HCT116 (cell line): ENCODE data around the gene TOM1L1.

Source experiments
- CTCF ChIP-seq, 3 experiments: fragments of 200-600 bp in 1 of 3; sonication (generic) in 1 of 3; IDR thresholded peaks in 2 of 3; conservative IDR thresholded peaks in 1 of 3; 2 replicates each; pipeline ENCODE4 v1.5.1; 2012 to 2017; ENCODE audit warnings: low read depth in 2 of 3, low read length in 2 of 3, antibody characterized with exemption in 1 of 3, borderline replicate concordance in 1 of 3, control low read depth in 1 of 3, mild to moderate bottlenecking in 1 of 3, mixed read lengths in 1 of 3, mixed run types in 1 of 3, moderate library complexity in 1 of 3; ENCODE audit not compliant: insufficient read depth in 1 of 3
- EGR1 ChIP-seq: IDR thresholded peaks from 2 replicates; pipeline ENCODE4 v1.6.1; 2012; ENCODE audit warnings: low read depth
- EZH2phosphoT487 ChIP-seq: fragments of 200-600 bp; IDR thresholded peaks from 2 replicates; pipeline ENCODE4 v1.6.1; 2018; ENCODE audit warnings: antibody characterized with exemption, borderline replicate concordance
- MAX ChIP-seq: IDR thresholded peaks from 2 replicates; pipeline ENCODE4 v1.6.1; 2012
- POLR2A ChIP-seq: IDR thresholded peaks from 2 replicates; pipeline ENCODE4 v1.7.0; 2011; ENCODE audit warnings: borderline replicate concordance; ENCODE audit not compliant: insufficient read depth, insufficient read length; ENCODE audit errors: extremely low read depth
- POLR2AphosphoS5 ChIP-seq: IDR thresholded peaks from 2 replicates; pipeline ENCODE4 v1.6.1; 2011; ENCODE audit warnings: mild to moderate bottlenecking, low read depth, low read length, moderate library complexity
- RAD21 ChIP-seq: IDR thresholded peaks from 2 replicates; pipeline ENCODE4 v1.6.1; 2012; ENCODE audit warnings: low read depth, mild to moderate bottlenecking
- SP1 ChIP-seq: IDR thresholded peaks from 2 replicates; pipeline ENCODE4 v1.6.1; 2012; ENCODE audit warnings: low read depth
- YY1 ChIP-seq: IDR thresholded peaks from 2 replicates; pipeline ENCODE4 v1.6.1; 2011; ENCODE audit warnings: low read length, low read depth, moderate library complexity, mild to moderate bottlenecking; ENCODE audit not compliant: insufficient replicate concordance; ENCODE audit errors: extremely low read depth

- TF ChIP-seq EZH2phosphoT487 (no peak), EGR1 (no peak), CTCF (IDR thresholded peaks at IDR 0.05 in 2 of 3, conservative IDR thresholded peaks at IDR 0.05 in 1 of 3; ENCODE audit: borderline replicate concordance in 1 of 3, insufficient read depth in 1 of 3, low read depth in 2 of 3, low read length in 2 of 3) (no peak), YY1 (no peak), MAX (no peak), SP1 (no peak), POLR2A (no peak), RAD21 (no peak), POLR2AphosphoS5 (no peak)
Measured at GRCh38 chr17:54860617-54861470, 39.8 kb upstream of the TOM1L1 start.
